Neuronal stem cell (in vitro differentiated cells): ENCODE measurements around the gene FOXN1.

ENCODE experiments used
- DNase-seq: peaks from one replicate; pipeline ENCODE4 v3.0.0-alpha.2; 2013; ENCODE audit warnings: low spot score
- H2AFZ ChIP-seq: one replicate; pipeline ENCODE4 v1.6.1; 2013; ENCODE audit warnings: mild to moderate bottlenecking, low read length, inconsistent platforms
- H2AK5ac ChIP-seq: 2 replicates; pipeline ENCODE4 v1.6.1; 2013; ENCODE audit warnings: low read depth, mild to moderate bottlenecking, inconsistent platforms, low read length, moderate library complexity, mixed read lengths
- H2BK120ac ChIP-seq: 2 replicates; pipeline ENCODE4 v1.6.1; 2013; ENCODE audit warnings: low read depth, mild to moderate bottlenecking, inconsistent platforms, low read length, moderate library complexity, mixed read lengths
- H2BK12ac ChIP-seq: one replicate; pipeline ENCODE4 v1.6.1; 2013; ENCODE audit warnings: low read length, inconsistent platforms
- H2BK15ac ChIP-seq: 2 replicates; pipeline ENCODE4 v1.6.1; 2013; ENCODE audit warnings: mild to moderate bottlenecking, low read length, inconsistent platforms, mixed read lengths
- H2BK5ac ChIP-seq: one replicate; pipeline ENCODE4 v1.6.1; 2013; ENCODE audit warnings: inconsistent platforms, mild to moderate bottlenecking, low read length, moderate library complexity
- H3K14ac ChIP-seq: one replicate; pipeline ENCODE4 v1.6.1; 2013; ENCODE audit warnings: low read length, inconsistent platforms
- H3K18ac ChIP-seq: 2 replicates; pipeline ENCODE4 v1.6.1; 2013; ENCODE audit warnings: low read length, inconsistent platforms
- H3K23ac ChIP-seq: 2 replicates; pipeline ENCODE4 v1.6.1; 2013; ENCODE audit warnings: low read depth, mild to moderate bottlenecking, mixed read lengths, low read length, inconsistent platforms; ENCODE audit not compliant: poor library complexity
- H3K27ac ChIP-seq: replicated peaks from 3 replicates; pipeline ENCODE4 v1.5.1; 2013; ENCODE audit warnings: low read length, inconsistent platforms
- H3K27me3 ChIP-seq, 3 experiments: 2 replicates each; pipeline ENCODE4 v1.6.1; 2013; ENCODE audit warnings: low read length in 3 of 3, mild to moderate bottlenecking in 2 of 3, inconsistent platforms in 1 of 3, low read depth in 1 of 3, mixed read lengths in 1 of 3, moderate library complexity in 1 of 3; ENCODE audit not compliant: control insufficient read depth in 3 of 3, insufficient read depth in 3 of 3
- H3K36me3 ChIP-seq, 2 donors: replicated peaks in 1 of 2; 2 replicates each; pipeline ENCODE4 v1.6.1; 2013; ENCODE audit warnings: low read length in 2 of 2; ENCODE audit not compliant: control insufficient read depth in 2 of 2, insufficient read depth in 2 of 2
- H3K4ac ChIP-seq: 2 replicates; pipeline ENCODE4 v1.6.1; 2013; ENCODE audit warnings: inconsistent platforms, mild to moderate bottlenecking, low read length, moderate library complexity
- H3K4me1 ChIP-seq, 2 donors: 1 replicate in 1 of 2; 2 replicates in 1 of 2; pipeline ENCODE4 v1.6.1; 2013; ENCODE audit warnings: low read length in 2 of 2, low read depth in 1 of 2; ENCODE audit not compliant: control insufficient read depth in 2 of 2, insufficient read depth in 1 of 2
- H3K4me2 ChIP-seq: one replicate; pipeline ENCODE4 v1.6.1; 2013; ENCODE audit warnings: mild to moderate bottlenecking, low read length, inconsistent platforms; ENCODE audit not compliant: insufficient read depth, poor library complexity, severe bottlenecking
- H3K4me3 ChIP-seq, 2 donors: 2 replicates each; pipeline ENCODE4 v1.5.1; 2013; ENCODE audit warnings: low read length in 2 of 2, mild to moderate bottlenecking in 2 of 2, inconsistent platforms in 1 of 2, moderate library complexity in 1 of 2
- H3K79me1 ChIP-seq: one replicate; pipeline ENCODE4 v1.6.1; 2013; ENCODE audit warnings: low read depth, mild to moderate bottlenecking, inconsistent platforms, low read length, moderate library complexity
- H3K9ac ChIP-seq: one replicate; pipeline ENCODE4 v1.6.1; 2013; ENCODE audit warnings: mild to moderate bottlenecking, low read depth, low read length, inconsistent platforms; ENCODE audit not compliant: poor library complexity
- H3K9me3 ChIP-seq, 2 donors: replicated peaks in 1 of 2; 2 replicates each; pipeline versions ENCODE3 to v1.6.1; 2013; ENCODE audit warnings: low read length in 2 of 2, mild to moderate bottlenecking in 2 of 2, inconsistent platforms in 1 of 2, low read depth in 1 of 2, mixed read lengths in 1 of 2, moderate library complexity in 1 of 2; ENCODE audit not compliant: control insufficient read depth in 2 of 2, insufficient read depth in 1 of 2
- H4K8ac ChIP-seq: one replicate; pipeline ENCODE4 v1.6.1; 2013; ENCODE audit warnings: low read depth, mild to moderate bottlenecking, inconsistent platforms, low read length, moderate library complexity
- H4K91ac ChIP-seq: one replicate; pipeline ENCODE4 v1.6.1; 2013; ENCODE audit warnings: low read length, low read depth, mild to moderate bottlenecking, inconsistent platforms; ENCODE audit not compliant: poor library complexity
- WGBS, 2 donors: extraction: QIAGEN DNeasy Blood & Tissue Kit; methylation state at CpG; one replicate each; pipeline ENCODE4 v1.1.7; 2013; ENCODE audit warnings: missing lambda C conversion rate in 2 of 2, mixed read lengths in 1 of 2; ENCODE audit not compliant: insufficient read length in 2 of 2, insufficient replicate concordance in 1 of 2; ENCODE audit errors: extremely low coverage in 2 of 2; 5-methylcytosine and 5-hydroxymethylcytosine counted together

FOXN1 gene

DNA sequence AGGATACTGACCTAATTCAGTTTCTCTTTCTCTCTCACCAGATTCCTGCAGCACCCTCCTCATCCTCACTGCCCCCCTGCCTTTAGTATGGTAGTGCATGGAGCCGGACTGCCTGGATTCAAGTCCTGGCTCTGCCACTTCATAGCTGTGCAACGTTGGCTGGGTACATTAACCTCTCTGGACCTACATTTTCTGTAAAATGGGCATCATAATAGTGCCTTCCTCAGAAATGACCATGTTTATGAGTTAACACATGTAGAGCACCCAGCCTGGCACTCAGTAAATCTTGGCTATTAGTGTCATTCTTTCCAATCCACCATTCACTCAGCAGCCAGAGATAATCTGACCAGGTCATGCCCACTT lies 39.0 kb downstream of the FOXN1 start:
- H4K91ac ChIP-seq, result no peak overlapping the region
- H3K4me1 ChIP-seq, result peaks cover 4 to 15% of the 10 kb centered on the region in 2 donors
- no peak overlapping the region for H3K23ac ChIP-seq
- no peak overlapping the region for H3K18ac ChIP-seq
- no peak overlapping the region for H2AFZ ChIP-seq
- H2BK5ac ChIP-seq, result no peak overlapping the region
- no peak overlapping the region for H3K4ac ChIP-seq
- no peak for DNase-seq
- no peak overlapping the region for H3K4me3 ChIP-seq
- H2BK120ac ChIP-seq, result no peak overlapping the region
- no peaks in the 10 kb centered on the region for H3K27me3 ChIP-seq
- no peak overlapping the region for H3K9ac ChIP-seq
- WGBS, 2 donors, result no CpG with 5 or more reads among the region's 2 CpGs
- H3K79me1 ChIP-seq, result no peaks in the 10 kb centered on the region
- peaks cover 5 to 23% of the 10 kb centered on the region in 2 donors for H3K36me3 ChIP-seq
- no peaks in the 10 kb centered on the region for H3K9me3 ChIP-seq
- H3K27ac ChIP-seq, result no peak overlapping the region
- no peak overlapping the region for H2AK5ac ChIP-seq
- H3K14ac ChIP-seq, result no peak overlapping the region
- H2BK15ac ChIP-seq, result no peak overlapping the region
- no peak overlapping the region for H2BK12ac ChIP-seq
- H4K8ac ChIP-seq, result no peak overlapping the region
- H3K4me2 ChIP-seq, result no peak overlapping the region

DNA sequence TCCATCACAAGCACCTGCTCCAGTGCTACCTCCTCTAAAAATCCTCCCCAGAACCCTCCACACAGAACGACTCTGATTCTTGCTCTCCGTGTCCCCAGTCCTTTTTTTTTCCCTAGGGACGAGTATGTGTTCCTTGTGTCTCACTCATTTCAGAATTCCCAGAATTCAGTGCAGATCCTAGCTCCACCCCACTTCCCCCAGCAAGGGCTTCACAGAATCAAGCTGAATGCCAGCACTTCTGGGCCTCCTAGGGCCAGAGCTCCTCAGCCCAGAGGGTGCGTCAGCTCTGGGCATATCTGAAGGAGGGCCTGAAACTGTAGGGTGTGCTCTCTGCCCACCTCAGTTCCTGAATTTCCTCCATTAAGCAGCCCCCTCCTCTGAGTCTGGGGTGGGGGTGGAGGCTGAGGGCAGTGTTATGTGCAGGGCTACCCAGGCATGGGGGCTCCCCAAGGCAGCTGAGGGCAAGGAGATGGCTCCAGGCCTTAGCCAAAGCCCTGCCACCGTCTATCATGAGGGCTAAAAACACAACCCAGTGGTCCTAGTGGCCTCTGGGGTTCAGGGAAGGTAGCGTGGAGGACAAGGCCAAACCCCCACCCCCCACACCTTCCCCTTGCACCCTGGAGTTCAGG lies 39.8 kb downstream of the FOXN1 start:
- Histone ChIP-seq H3K4ac (no peak overlapping the region), H3K18ac (no peak overlapping the region), H3K4me1 (peaks cover 4 to 17% of the 10 kb centered on the region in 2 donors), H3K79me1 (no peaks in the 10 kb centered on the region), H3K4me3 (no peak overlapping the region), H2BK120ac (no peak overlapping the region), H3K14ac (no peak overlapping the region), H3K27ac (no peak overlapping the region), H3K23ac (peak overlapping the region; percentile 46), H3K27me3 (no peaks in the 10 kb centered on the region), H4K91ac (no peak overlapping the region), H2AFZ (no peak overlapping the region), H2BK15ac (no peak overlapping the region), H4K8ac (no peak overlapping the region), H2BK12ac (no peak overlapping the region), H3K9ac (no peak overlapping the region), H2BK5ac (no peak overlapping the region), H2AK5ac (no peak overlapping the region), H3K4me2 (no peak overlapping the region), H3K9me3 (no peaks in the 10 kb centered on the region), H3K36me3 (peaks cover 5 to 23% of the 10 kb centered on the region in 2 donors)
- no CpG with 5 or more reads among the region's 6 CpGs for WGBS, 2 donors
- DNase-seq, result no peak

DNA sequence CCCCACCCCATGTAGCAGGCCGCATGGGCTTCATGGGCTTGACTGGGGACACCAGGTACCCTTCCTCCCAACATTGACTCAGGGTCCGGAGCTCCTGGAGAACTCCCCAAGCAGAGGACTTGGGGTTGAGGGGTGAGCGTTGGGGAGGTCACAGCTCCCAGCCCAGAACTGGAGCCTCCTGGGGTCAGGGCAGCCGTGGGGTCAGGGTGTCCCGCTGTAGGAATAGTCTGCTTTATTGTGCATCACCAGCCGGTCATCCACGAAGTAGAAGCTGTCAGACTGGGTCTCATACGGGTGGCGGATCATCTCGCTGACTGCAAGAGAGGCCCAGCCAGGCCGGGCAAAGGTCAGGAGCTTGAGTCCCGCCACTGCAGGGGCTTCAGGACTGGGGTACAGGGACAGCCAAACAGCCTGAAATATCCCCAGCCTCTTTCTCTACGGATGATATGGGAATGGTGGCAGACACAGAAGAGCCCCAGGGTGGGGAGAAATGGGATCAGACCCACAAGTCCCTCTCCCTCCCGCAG lies 41.0 kb downstream of the FOXN1 start:
- H2BK5ac ChIP-seq, result no peak overlapping the region

DNA sequence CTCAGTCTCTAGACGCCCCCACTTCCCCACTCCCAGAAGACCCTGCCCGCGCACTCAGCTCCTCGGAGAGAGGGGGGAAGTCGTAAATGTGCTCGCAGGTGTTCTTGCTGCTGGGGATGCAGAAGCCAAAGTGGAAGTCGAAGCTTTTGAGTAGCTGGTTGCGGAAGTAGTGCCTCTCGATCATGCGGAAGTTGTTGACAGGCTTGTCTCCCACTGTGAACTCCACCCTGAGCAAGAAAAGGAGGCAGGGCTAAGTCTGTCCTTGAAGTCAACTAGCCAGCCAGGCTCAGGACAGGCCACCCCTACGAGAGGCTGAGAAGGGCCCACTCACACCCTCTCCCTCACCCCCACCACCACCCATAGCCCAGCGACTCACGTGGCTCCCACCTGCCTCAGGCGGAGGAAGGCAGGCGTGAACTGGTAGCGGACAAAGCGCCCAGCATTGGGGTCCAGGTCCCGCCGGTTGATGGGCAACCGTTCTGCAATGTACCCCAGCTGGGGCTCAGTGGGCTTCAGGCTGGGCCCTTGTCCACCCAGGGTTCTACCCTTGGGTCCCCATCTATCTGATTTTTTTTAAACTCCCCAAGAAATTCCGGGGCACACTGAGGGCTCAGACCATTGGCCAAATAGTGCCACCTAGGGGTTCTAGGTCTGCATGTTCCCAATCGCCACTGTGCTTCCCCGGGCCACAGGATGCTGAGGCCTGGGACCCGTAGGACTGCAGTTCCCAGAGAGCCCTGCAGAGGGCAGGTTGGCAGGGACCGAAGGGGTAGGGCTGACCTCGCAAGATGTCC lies 41.7 kb downstream of the FOXN1 start:
- WGBS, 2 donors, result no CpG with 5 or more reads among the region's 26 CpGs
- no peak overlapping the region for H2BK120ac ChIP-seq
- no peak overlapping the region for H4K91ac ChIP-seq
- peaks cover 14 to 24% of the 10 kb centered on the region in 2 donors for H3K4me1 ChIP-seq
- no peak overlapping the region for H2BK15ac ChIP-seq
- no peak overlapping the region for H3K4me3 ChIP-seq
- DNase-seq, result peak; percentile 65
- H3K4ac ChIP-seq, result no peak overlapping the region
- no peak overlapping the region for H3K27ac ChIP-seq
- no peaks in the 10 kb centered on the region for H3K9me3 ChIP-seq
- H3K36me3 ChIP-seq, result peaks cover 5 to 23% of the 10 kb centered on the region in 2 donors
- no peak overlapping the region for H2BK12ac ChIP-seq
- H3K14ac ChIP-seq, result no peak overlapping the region
- H3K4me2 ChIP-seq, result no peak overlapping the region
- no peak overlapping the region for H3K18ac ChIP-seq
- H3K79me1 ChIP-seq, result peaks cover 6% of the 10 kb centered on the region
- H3K23ac ChIP-seq, result no peak overlapping the region
- no peak overlapping the region for H3K9ac ChIP-seq
- H2BK5ac ChIP-seq, result no peak overlapping the region
- H4K8ac ChIP-seq, result no peak overlapping the region
- no peak overlapping the region for H2AFZ ChIP-seq
- H3K27me3 ChIP-seq, result no peaks in the 10 kb centered on the region
- H2AK5ac ChIP-seq, result peak overlapping the region; percentile 19

More for the DNA sequence above, 41.0 kb downstream of the FOXN1 start:
- Histone ChIP-seq H3K4me3 (no peak overlapping the region), H3K27ac (no peak overlapping the region), H3K79me1 (peaks cover 6% of the 10 kb centered on the region), H3K4ac (no peak overlapping the region), H2BK120ac (no peak overlapping the region), H3K4me2 (no peak overlapping the region), H4K91ac (no peak overlapping the region), H3K9me3 (no peaks in the 10 kb centered on the region), H2BK15ac (no peak overlapping the region), H4K8ac (no peak overlapping the region), H3K4me1 (peaks cover 12 to 21% of the 10 kb centered on the region in 2 donors), H3K18ac (no peak overlapping the region), H3K9ac (no peak overlapping the region), H3K36me3 (peaks cover 5 to 23% of the 10 kb centered on the region in 2 donors), H3K14ac (no peak overlapping the region), H2BK12ac (no peak overlapping the region), H3K27me3 (no peaks in the 10 kb centered on the region), H3K23ac (no peak overlapping the region), H2AK5ac (no peak overlapping the region), H2AFZ (no peak overlapping the region)
- DNase-seq, result no peak
- no CpG with 5 or more reads among the region's 14 CpGs for WGBS, 2 donors
